ENCODE data around the gene PLEKHB1.

DNA sequence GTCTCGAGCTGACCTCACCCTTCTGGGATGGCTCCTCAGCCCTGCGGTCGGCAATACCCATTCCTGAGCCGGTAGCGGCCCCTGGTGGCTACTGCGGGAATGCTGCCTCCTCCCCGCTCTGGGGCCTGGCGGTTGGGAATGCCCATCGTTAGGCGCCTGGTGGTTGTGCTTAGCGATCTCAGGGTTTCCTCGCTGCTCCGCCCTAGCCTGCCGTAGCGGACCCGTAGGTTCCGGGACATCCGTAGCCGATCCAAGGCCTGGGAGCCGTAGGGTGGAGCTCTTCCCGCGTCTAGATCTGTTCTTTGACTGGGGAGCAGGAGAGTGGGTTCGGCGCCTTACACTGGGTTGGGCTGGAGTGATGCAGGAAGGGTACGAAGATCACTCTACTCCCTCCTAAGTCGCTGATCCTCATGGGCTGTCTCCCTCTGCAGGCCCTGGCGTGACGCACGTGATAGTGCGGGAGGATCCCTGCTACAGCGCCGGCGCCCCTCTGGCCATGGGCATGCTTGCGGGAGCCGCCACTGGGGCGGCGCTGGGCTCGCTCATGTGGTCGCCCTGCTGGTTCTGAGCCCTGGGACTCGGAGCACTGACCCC lies 14.8 kb downstream of the PLEKHB1 start:
- TF ChIP-seq CTCF (IDR thresholded peaks at IDR 0.05): peak; percentile 93 to 99 (median 98)
- TF ChIP-seq POLR2A (IDR thresholded peaks at IDR 0.05): no peak

All from heart left ventricle (tissue), 13 donors.